ENCODE data around the gene HSDL2.
"Not testable (repeated sequence)": the region's sequence is repeated elsewhere in the genome, so short reads cannot be mapped to it uniquely, and the experiment has no call there.

The HSDL2 gene

GRCh38 chr9:112396416-112396815 lies 16.5 kb downstream of the HSDL2 start:
- no peak for DNase-seq

- no peak for DNase-seq
These were observed 17.0 kb downstream of the HSDL2 start for GRCh38 chr9:112396872-112397271.

- DNase-seq = no peak
These were observed 21.4 kb downstream of the HSDL2 start for GRCh38 chr9:112401175-112401815.

- no peak for DNase-seq
These were observed 23.8 kb downstream of the HSDL2 start for GRCh38 chr9:112403614-112404201.

- DNase-seq = no peak
These were observed 24.6 kb downstream of the HSDL2 start for GRCh38 chr9:112404508-112404932.

GRCh38 chr9:112408275-112408674 lies 28.4 kb downstream of the HSDL2 start:
- DNase-seq = no peak

- no peak for DNase-seq
These were observed 28.9 kb downstream of the HSDL2 start for GRCh38 chr9:112408819-112409218.

GRCh38 chr9:112409758-112410157 lies 29.9 kb downstream of the HSDL2 start:
- DNase-seq = no peak

GRCh38 chr9:112411626-112412027 lies 31.7 kb downstream of the HSDL2 start:
- DNase-seq = no peak

- DNase-seq = not testable (repeated sequence)
These were observed 33.8 kb downstream of the HSDL2 start for GRCh38 chr9:112413728-112414127.

- DNase-seq = no peak
These were observed 40.3 kb downstream of the HSDL2 start for GRCh38 chr9:112420208-112420607.

- no peak for DNase-seq
These were observed 41.9 kb downstream of the HSDL2 start for GRCh38 chr9:112421771-112422222.

GRCh38 chr9:112422417-112423148 lies 42.7 kb downstream of the HSDL2 start:
- no peak for DNase-seq

GRCh38 chr9:112430006-112430522 lies 50.2 kb downstream of the HSDL2 start:
- no peak for DNase-seq

- DNase-seq = no peak
These were observed 53.8 kb downstream of the HSDL2 start for GRCh38 chr9:112433499-112434392.

- DNase-seq = no peak
These were observed 54.6 kb downstream of the HSDL2 start for GRCh38 chr9:112434487-112434886.

- DNase-seq = no peak
These were observed 57.5 kb downstream of the HSDL2 start for GRCh38 chr9:112437406-112437805.

GRCh38 chr9:112439171-112439570 lies 59.3 kb downstream of the HSDL2 start:
- no peak for DNase-seq

GRCh38 chr9:112439825-112440224 lies 59.9 kb downstream of the HSDL2 start:
- DNase-seq = no peak

GRCh38 chr9:112443200-112443599 lies 63.3 kb downstream of the HSDL2 start:
- DNase-seq = no peak

GRCh38 chr9:112443636-112444035 lies 63.7 kb downstream of the HSDL2 start:
- no peak for DNase-seq

- no peak for DNase-seq
These were observed 65.3 kb downstream of the HSDL2 start for GRCh38 chr9:112445196-112445595.
